Measurements from ENCODE around the gene IRAK2. TPM values are rescaled to one million over a fixed set of nuclear protein-coding genes. Genes with fewer than 3 reads are reported as not detected.
"Not testable (repeated sequence)": the region's sequence is repeated elsewhere in the genome, so short reads cannot be mapped to it uniquely, and the experiment has no call there.

Gene IRAK2
- total RNA-seq, 1 donor from 2014 or later: 1.9 TPM

DNA sequence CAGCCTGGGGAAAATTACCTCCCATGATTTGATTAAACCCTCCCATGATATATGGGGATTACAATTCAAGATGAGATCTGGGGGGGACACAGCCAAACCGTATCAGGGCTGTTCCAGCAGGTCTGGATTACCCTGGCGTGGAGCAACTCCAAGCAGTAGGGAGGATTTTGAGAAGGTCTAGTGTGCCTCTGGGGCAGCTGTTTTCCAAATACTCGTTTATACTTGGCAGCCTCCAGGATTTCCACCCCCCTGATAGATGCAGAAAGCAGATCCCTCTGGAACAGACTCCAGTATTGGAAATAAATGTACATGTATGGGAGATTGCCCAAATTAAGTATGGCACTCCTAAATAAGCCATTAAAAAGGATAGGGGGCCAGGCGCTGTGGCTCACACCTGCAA, 7.7 kb upstream of the IRAK2 start:
- DNase-seq (ENCODE audit: low spot score): no peak
- intact Hi-C loops (cut with DNase I): no loop called here

GRCh38 chr3:10158555-10158954, 6.2 kb upstream of the IRAK2 start:
- DNase-seq (ENCODE audit: low spot score); intact Hi-C loops (cut with DNase I): not testable (repeated sequence)

DNA sequence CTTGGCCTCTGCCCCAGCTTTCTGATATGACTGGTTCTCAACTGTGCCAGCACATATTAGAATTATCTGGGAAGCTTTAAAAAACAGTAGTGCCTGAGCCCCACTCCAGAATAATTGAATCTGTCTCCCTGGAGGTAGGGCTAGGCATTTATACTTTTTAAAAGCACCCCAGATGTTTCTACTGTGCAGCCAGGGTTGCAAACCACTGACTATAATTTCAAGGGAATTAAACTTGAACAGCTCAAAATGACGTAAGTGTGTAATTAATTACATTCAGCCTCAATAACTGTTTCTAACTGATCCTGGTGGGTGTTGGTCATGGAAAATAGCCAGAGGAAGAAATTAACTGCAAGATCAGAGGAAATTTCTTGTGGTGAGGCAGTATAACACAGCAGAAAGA, 4.4 kb upstream of the IRAK2 start:
- DNase-seq (ENCODE audit: low spot score): no peak
- intact Hi-C loops (cut with DNase I): no loop called here

DNA sequence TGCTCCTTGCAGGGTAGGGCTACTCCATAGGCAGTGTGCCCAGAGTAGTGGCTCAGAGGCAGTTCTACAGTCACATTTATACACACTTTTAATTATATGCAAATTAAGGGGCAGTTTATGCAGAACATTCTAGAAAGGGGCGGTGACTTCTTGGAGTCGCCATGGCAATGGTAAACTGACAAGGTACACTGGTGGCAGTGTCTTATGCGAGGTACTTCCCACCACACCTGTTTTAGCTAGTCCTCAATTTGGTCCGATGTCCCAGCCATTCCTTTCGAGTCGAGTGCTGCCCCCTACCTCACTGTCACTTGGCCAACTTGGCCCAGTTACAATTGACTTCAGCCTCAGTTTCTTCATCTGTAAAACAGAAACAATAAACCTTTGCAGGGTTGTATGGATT, 3.8 kb upstream of the IRAK2 start:
- DNase-seq (ENCODE audit: low spot score): no peak
- intact Hi-C loops (cut with DNase I): no loop called here

DNA sequence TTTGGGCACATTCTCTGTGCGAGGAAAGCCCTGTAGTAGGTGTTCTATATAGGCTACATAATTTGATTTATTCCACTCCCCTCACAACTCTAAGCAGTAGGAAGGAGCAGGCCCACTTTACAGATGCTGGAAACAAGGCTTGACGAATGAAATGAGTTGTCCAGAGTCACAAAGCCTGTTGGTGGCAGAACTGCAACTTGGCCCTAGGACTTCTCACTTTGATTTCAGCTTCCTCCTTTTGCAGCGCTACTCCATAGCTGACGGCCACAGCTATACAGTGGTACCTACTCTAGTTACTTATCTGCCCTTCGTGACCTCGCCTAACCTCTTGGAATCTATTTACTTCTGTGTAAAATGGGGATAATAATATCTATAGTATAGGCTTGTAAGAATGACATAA, 2.5 kb upstream of the IRAK2 start:
- intact Hi-C loops (cut with DNase I): no loop called here
- DNase-seq (ENCODE audit: low spot score): no peak

- intact Hi-C loops (cut with DNase I): loop anchor here (1.0 to 2.0 kb wide), 2 partner anchors 37 to 61 kb away; no protein-coding TSS in a partner anchor
- not testable (repeated sequence) for DNase-seq (ENCODE audit: low spot score)
Measured at GRCh38 chr3:10164201-10164545, 546 bp upstream of the IRAK2 start.

- intact Hi-C loops (cut with DNase I): no loop called here
- no peak for DNase-seq (ENCODE audit: low spot score)
Measured at GRCh38 chr3:10166213-10166604, 1.5 kb downstream of the IRAK2 start.

DNA sequence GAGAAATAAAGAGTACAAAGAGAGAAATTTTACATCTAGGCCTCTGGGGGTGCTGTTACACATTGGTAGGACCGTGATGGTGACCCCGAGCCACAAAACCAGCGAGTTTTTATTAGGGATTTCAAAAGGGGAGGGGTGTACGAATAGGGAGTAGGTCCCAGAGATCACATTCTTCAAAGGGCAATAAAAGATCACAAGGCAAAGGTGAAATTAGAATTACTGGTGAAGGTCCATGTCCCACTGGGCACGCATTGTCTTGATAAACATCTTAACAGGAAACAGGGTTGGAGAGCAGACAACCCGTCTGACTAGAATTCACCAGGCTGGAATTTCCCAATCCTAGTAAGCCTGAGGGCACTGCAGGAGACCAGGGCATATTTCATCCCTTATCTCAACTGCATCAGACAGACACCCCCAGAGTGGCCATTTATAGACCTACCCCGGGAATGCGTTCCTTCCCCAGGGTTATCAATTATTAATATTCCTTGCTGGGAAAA, 4.3 kb downstream of the IRAK2 start:
- intact Hi-C loops (cut with DNase I): no loop called here
- DNase-seq (ENCODE audit: low spot score): no peak

GRCh38 chr3:10170915-10171478, 6.3 kb downstream of the IRAK2 start:
- intact Hi-C loops (cut with DNase I): no loop called here

GRCh38 chr3:10173095-10173925, 8.6 kb downstream of the IRAK2 start:
- DNase-seq (ENCODE audit: low spot score): no peak
- intact Hi-C loops (cut with DNase I): no loop called here

More at GRCh38 chr3:10170915-10171478, 6.3 kb downstream of the IRAK2 start:
- DNase-seq (ENCODE audit: low spot score): no peak

- peak; percentile 84 for DNase-seq (ENCODE audit: low spot score)
- intact Hi-C loops (cut with DNase I): no loop called here
Measured at GRCh38 chr3:10173926-10174435, 9.3 kb downstream of the IRAK2 start.

DNA sequence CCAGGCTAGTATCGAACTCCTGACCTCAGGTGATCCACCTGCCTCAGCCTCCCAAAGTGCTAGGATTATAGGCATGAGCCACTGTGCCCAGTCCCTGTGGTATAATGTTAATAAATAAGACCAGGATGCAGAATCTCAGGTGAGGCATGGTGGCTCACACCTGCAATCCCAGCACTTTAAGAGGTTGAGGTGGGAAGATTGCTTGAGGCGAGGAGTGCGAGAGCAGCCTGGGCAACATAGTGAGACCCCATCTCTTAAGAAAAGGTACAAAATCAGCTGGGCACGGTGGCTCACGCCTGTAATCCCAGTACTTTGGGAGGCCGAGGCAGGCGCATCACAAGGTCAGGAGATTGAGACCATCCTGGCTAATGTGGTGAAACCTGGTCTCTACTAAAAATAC, 10.6 kb downstream of the IRAK2 start:
- DNase-seq (ENCODE audit: low spot score); intact Hi-C loops (cut with DNase I): not testable (repeated sequence)

- intact Hi-C loops (cut with DNase I); DNase-seq (ENCODE audit: low spot score): not testable (repeated sequence)
Measured at GRCh38 chr3:10176150-10176549, 11.4 kb downstream of the IRAK2 start.

GRCh38 chr3:10177737-10178136, 13.0 kb downstream of the IRAK2 start:
- DNase-seq (ENCODE audit: low spot score): no peak
- intact Hi-C loops (cut with DNase I): no loop called here

DNA sequence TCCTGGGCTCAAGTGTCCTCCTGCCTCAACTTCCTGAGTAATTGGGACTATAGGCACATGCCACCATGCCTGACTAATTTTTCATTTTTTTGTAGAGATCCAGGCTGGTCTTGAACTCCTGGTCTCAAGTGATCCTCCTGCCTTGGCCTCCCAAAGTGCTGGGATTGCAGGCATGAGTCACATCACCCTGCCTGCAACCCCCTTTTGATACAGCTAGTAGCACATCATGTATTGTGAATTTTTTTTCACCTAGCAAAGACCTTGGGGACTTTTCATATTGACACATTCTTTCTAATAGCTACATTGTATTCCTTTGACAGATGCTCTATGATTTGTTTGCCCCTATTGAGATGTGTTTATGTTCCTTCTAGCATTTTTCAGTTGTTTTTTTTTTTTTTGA, 14.2 kb downstream of the IRAK2 start:
- intact Hi-C loops (cut with DNase I): no loop called here
- no peak for DNase-seq (ENCODE audit: low spot score)

DNA sequence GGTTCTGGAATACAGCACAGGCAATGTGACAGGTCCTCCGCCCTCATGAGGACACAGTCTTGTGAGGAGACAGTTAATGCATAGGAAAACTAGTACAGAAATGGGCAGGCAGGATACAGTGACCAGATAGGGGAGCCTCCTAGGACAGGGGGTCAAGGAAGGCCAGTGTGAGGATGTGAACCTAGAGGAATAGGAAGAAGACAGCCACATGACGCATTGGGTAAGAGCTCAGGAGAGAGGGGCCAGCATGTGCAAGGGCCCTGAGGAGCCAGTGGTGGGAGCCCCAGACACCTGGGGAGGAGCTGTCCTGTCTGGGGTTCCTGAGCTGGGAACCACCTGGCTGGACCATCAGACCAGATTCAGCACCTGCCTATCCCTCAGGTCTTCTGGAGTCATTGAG, 15.6 kb downstream of the IRAK2 start:
- no peak for DNase-seq (ENCODE audit: low spot score)

DNA sequence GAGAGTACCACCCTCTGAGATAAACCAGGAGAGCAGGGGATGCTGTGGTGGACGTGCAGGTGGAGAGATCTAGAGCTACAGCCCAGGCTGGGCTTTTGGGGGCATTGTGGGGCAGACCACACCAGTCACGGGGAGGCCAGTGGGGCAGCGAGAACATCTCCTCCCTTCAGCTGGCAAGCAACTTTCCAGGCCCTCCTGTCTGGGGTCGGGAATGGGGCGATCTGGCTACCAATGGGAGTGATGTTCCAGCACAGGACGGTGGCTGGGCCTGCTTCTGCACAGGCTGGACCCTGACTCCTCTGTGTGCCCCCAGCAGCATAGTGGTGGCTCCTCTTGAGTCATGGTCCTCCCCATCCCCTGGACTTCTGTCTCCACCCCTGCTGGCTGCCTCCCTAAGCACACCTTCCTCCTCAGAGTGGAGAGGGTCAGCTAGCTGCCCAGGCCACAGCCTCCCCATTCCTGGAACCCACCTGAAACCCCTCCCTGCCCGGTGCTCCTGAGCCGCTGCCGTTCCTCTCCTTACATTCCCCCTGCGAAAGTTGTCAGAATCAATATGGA, 16.1 kb downstream of the IRAK2 start:
- intact Hi-C loops (cut with DNase I): no loop called here
- DNase-seq (ENCODE audit: low spot score): no peak

More for the DNA sequence above, 15.6 kb downstream of the IRAK2 start:
- intact Hi-C loops (cut with DNase I): no loop called here

DNA sequence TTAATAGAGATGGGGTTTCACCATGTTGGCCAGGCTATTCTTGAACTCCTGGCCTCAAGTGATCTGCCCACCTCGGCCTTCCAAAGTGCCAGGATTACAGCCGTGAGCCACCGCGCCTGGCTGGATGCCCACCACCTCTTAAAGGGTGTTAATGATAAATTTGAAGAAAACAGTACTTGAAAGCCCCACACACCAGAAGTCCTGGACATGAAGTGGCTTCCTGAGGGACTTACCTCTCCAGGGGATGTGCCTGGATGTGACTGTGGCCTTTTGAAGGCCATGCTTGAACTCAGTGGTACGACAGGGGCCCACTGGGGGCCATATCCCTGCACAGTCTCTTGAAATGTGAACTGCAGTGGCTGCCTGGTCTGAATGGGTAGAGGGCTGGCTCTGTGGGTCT, 18.2 kb downstream of the IRAK2 start:
- no peak for DNase-seq (ENCODE audit: low spot score)
- intact Hi-C loops (cut with DNase I): no loop called here

- intact Hi-C loops (cut with DNase I): no loop called here
- no peak for DNase-seq (ENCODE audit: low spot score)
Measured at GRCh38 chr3:10184250-10184649, 19.5 kb downstream of the IRAK2 start.
